Measurements from ENCODE around the gene RASSF1.
"Not testable (repeated sequence)": the region's sequence is repeated elsewhere in the genome, so short reads cannot be mapped to it uniquely, and the experiment has no call there.

RASSF1 gene

GRCh38 chr3:50325497-50326181, 15.0 kb downstream of the RASSF1 start:
- in situ Hi-C loops (cut with HindIII; ENCODE audit: low sequenced_read_pairs): loop anchor here (25.0 kb wide), 1 partner anchor 1062 kb away; the partner anchor contains the start of genes MANF and RBM15B

DNA sequence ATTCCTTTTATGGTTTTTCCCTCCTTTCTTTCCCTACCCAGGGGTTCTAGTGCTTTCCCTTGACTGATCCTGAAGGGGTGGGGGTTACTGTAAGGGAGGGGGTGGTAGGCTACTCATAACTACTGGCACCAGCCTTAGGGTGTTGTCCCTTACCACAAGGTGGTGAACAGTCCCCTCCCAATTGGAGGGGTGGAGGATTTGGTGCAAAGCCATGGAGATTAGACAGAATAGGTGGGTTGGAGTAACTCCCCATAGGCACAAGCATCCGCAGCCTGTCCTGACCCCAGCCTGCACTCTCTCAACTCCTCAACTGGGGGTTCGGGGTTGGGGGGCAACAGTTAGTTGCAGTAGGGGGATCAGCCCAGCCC, 15.5 kb downstream of the RASSF1 start:
- in situ Hi-C loops (cut with HindIII; ENCODE audit: low sequenced_read_pairs): loop anchor here (25.0 kb wide), 1 partner anchor 1062 kb away; the partner anchor contains the start of genes MANF and RBM15B

DNA sequence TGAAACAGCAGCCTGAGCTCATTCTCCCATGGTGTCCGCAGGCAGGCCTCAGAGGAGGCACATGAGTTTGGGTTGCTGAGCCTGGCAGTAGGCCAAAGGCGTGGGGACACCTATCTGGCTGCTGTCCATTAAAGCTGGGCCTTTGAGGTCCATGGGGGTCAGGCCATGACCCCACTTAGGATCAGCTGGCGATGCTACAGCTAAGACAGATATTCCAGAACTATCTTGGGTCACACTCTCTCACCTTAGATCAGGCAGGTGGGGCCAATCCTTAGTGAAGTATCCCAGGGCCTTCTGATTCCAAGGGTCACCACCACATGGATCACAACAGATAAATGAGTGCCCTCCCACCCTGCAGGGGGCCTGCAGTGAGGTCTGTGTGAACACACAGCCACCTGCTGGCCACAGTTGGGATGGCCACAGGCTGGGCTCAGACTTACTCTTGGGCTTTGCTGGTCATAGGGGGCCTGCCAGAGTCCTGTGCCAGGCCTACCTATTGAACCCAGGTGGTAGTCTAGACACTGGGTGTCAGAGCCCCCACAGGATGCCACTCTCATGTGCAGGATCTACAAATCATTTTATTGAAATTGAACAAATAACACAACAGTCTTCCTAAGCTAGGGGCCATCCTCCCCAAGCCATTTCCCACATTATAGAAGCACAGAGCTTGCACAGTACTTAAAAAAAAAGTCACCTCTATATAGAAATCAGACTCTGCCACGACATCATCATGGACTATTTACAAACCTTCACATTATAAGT, 16.1 kb downstream of the RASSF1 start:
- in situ Hi-C loops (cut with HindIII; ENCODE audit: low sequenced_read_pairs): loop anchor here (25.0 kb wide), 1 partner anchor 1063 kb away; the partner anchor contains the start of genes MANF and RBM15B

- in situ Hi-C loops (cut with HindIII; ENCODE audit: low sequenced_read_pairs): no loop called here
These were observed 16.9 kb downstream of the RASSF1 start for GRCh38 chr3:50323614-50324199.

GRCh38 chr3:50323092-50323600, 17.5 kb downstream of the RASSF1 start:
- in situ Hi-C loops (cut with HindIII; ENCODE audit: low sequenced_read_pairs): no loop called here

GRCh38 chr3:50322386-50323091, 18.1 kb downstream of the RASSF1 start, which contains the start of gene HYAL2:
Gene HYAL2 (minus strand): TSS chr3:50322745. CDS start chr3:50320489, 2,256 bp downstream.
- in situ Hi-C loops (cut with HindIII; ENCODE audit: low sequenced_read_pairs): no loop called here

DNA sequence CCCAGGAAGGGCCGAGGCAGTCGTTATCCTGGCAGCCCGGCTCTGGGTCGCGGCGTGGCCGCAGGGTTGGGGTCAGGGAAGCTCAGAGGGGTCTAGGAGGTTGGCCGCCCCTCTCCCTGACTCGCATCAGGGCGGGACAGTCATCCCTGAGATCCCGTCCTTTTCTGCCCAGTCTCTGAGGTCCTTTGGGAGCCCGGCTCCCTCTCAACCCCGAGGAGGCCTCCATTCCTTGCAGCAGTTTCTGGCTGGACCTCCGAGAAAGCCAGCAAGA, 18.6 kb downstream of the RASSF1 start:
- in situ Hi-C loops (cut with HindIII; ENCODE audit: low sequenced_read_pairs): no loop called here

GRCh38 chr3:50321336-50322114, 19.1 kb downstream of the RASSF1 start:
- in situ Hi-C loops (cut with HindIII; ENCODE audit: low sequenced_read_pairs): no loop called here

- in situ Hi-C loops (cut with HindIII; ENCODE audit: low sequenced_read_pairs): no loop called here
These were observed 19.7 kb downstream of the RASSF1 start for GRCh38 chr3:50320853-50321335.

DNA sequence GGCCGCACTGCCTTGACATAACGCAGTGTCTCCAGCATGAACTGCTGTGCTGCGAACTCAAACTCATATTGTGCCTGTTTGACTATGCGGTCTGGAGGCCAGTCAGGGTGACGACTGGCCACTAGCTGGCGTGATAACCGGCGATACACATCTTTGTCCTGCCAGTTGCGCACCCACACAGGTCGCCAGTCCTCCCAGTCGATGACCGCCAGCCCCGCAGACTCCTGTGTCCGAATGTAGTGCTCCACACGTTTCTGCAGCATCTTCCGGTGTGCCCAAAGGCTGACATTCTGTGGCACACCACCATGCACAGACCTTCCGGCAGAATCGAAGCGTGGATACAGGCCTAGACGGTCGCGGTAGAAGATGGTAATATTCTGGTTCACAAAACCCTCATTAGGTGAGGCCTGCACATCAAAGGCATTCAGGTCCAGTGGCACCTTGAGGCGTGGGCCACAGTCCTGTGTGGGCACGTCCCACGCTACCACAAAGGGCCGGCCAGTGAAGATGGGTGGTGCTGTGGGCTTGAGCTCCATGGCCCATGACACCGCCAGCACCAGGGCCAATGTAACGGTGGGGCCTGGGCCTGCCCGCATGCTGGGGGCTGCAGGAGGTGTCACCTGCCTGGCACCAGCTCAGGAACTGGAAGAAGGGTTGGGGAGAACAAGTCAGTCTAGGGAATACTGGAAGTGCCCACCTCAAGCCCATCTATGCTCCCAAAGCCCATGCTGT, 20.6 kb downstream of the RASSF1 start:
- in situ Hi-C loops (cut with HindIII; ENCODE audit: low sequenced_read_pairs): no loop called here

- in situ Hi-C loops (cut with HindIII; ENCODE audit: low sequenced_read_pairs): no loop called here
These were observed 21.3 kb downstream of the RASSF1 start for GRCh38 chr3:50319181-50319893.

GRCh38 chr3:50318615-50319014, 22.0 kb downstream of the RASSF1 start:
- in situ Hi-C loops (cut with HindIII; ENCODE audit: low sequenced_read_pairs): no loop called here

DNA sequence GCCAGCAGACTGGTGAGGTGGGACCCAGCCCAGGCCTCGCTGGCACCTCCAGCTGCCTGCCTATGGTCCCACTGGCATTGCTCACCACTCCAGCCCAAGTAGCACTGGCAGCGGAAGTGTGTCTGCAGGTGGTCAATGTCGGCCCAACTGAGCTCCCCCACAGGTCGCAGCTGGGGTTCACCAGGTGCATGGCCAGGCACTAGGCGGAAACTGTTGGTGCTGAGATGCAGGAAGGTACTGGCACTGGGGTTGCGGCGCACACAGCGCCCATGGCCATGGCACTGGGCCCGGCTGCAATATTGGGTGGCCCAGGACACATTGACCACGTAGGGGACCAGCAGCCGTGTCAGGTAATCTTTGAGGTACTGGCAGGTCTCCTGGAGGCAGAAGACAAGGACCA, 22.5 kb downstream of the RASSF1 start:
- in situ Hi-C loops (cut with HindIII; ENCODE audit: low sequenced_read_pairs): no loop called here

GRCh38 chr3:50317300-50317699, 23.3 kb downstream of the RASSF1 start:
- in situ Hi-C loops (cut with HindIII; ENCODE audit: low sequenced_read_pairs): no loop called here

GRCh38 chr3:50316657-50317242, 23.9 kb downstream of the RASSF1 start:
- in situ Hi-C loops (cut with HindIII; ENCODE audit: low sequenced_read_pairs): no loop called here

DNA sequence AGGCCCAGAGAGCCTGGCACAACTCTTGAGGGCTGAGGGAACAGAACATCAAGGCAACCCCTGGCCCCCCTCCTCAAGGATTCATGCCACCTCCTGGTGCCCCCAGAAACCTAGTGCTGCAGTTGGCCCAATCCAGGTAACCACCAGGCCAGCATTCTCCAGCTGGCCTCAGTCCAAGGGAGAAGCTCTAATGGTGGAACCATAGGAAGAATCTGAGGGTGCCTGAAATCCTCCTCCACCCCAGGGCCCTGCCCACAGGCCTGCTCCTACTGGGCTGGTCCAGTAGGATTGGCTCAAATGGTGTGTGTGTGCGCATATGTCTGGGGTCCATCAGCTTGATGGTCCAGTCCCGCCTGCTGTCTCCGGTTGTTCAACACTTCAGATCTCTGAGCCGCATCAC, 25.8 kb downstream of the RASSF1 start:
- in situ Hi-C loops (cut with HindIII; ENCODE audit: low sequenced_read_pairs): no loop called here

- in situ Hi-C loops (cut with HindIII; ENCODE audit: low sequenced_read_pairs): no loop called here
These were observed 26.3 kb downstream of the RASSF1 start for GRCh38 chr3:50314342-50314741.

- in situ Hi-C loops (cut with HindIII; ENCODE audit: low sequenced_read_pairs): not testable (repeated sequence)
These were observed 28.6 kb downstream of the RASSF1 start for GRCh38 chr3:50312041-50312440.

DNA sequence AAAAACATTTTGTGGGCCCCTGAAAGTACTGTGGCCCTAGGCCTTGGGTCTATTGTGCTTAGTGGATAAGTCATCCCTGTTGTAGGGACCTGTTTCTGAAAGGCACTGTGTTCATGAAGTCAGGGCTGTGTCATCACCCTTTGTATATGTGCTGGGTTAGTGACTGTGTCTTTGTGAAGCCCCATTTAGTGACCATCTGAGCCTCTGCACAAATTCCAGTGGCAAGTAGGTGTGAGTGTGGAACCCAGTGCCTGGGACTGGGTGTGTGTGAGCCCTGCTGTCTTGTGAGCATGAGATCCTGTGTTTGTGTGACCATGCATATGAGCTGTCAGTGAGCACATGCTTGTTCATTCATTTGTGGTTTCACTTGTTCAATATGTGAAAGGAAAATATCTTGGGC, 36.0 kb downstream of the RASSF1 start:
- in situ Hi-C loops (cut with HindIII; ENCODE audit: low sequenced_read_pairs): no loop called here
